ENCODE results near the gene RPUSD2.
"Not testable (repeated sequence)": the region's sequence is repeated elsewhere in the genome, so short reads cannot be mapped to it uniquely, and the experiment has no call there.

The RPUSD2 gene

DNA sequence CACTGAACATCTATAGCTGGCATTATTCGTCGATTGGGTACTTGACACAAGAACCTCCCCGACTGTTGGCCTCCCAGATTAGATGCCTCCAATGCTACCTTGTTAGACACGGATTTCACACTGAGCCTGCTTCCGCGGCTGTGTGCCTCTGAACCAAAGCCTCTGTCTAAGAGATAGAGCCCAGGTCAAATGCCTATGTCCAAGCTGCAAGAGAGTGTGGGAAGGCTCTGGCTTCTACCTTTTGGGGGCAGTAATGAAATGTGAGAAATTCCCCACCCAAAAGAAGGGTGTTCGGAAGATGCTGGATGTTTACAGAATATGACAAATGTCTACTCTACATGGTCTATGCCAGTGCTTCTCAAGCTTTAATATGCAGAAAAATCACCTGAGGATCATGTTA, 2.0 kb upstream of the RPUSD2 start:
- DNase-seq = no peak

DNA sequence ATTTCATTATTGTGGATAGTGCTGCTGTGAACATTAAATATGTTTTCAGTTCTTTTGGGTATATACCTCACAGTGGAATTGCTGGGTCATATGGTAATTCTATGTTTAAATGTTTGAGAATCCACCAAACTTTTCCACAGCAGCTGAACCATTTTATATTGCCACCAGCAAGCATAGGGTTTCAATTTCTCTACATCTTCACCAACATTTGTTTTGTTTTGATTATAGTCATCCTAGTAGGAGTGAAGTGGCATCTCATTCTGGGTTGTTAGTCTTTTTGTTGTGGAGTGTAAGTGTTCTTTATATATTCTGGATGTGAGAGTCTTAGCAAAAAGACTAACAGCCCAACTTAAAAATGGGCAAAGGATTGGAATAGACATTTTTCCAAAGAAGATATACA, 6.0 kb downstream of the RPUSD2 start:
- no peak for DNase-seq

DNA sequence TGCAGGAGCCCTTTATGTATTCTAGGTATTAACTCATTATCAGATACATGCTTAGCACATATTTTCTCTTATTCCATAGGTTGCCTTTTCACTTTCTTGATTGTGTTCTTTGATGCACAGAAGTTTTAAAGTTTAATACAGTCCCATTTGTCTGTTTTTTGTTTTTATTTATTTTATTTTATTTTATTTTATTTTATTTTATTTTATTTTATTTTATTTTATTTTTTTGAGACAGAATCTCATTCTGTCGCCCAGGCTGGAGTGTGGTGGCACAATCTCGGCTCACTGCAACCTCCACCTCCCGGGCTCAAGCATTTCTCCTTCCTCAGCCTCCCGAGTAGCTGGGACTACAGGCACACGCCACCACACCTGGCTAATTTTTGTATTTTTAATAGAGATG, 7.8 kb downstream of the RPUSD2 start:
- DNase-seq = not testable (repeated sequence)

DNA sequence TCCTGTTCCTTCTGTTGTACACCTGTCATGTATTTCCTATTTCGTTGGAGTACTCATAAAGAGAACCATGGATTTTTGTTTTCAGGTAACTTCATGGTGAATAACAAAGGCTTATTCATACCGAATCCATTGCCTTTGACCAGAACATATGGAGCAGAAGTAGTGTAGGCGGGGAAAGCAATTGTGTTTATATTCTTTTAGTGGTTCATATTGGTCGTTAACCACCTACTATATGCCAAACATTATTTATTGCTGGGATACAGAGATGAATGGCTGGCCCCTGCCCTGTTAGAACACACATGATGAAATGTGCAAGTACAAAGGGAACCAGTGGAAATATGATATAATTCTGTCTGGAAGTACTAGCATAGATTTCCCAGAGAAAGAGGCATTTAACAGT, 9.8 kb downstream of the RPUSD2 start:
- no peak for DNase-seq

DNA sequence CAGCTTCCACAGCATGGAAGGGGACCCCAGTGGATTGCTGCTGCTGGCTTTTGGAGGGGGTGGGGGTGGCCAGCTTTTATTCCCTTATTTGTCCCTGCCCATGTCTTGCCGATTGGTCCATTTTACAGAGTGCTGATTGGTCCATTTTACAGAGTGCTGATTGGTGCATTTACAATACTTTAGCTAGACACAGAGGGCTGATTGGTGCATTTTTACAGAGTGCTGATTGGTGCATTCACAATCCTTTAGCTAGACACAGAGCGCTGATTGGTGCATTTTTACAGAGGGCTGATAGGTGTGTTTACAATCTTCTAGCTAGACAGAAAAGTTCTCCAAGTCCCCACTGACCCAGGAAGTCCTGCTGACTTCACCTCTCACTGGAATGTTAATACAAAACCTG, 12.7 kb downstream of the RPUSD2 start:
- not testable (repeated sequence) for DNase-seq

DNA sequence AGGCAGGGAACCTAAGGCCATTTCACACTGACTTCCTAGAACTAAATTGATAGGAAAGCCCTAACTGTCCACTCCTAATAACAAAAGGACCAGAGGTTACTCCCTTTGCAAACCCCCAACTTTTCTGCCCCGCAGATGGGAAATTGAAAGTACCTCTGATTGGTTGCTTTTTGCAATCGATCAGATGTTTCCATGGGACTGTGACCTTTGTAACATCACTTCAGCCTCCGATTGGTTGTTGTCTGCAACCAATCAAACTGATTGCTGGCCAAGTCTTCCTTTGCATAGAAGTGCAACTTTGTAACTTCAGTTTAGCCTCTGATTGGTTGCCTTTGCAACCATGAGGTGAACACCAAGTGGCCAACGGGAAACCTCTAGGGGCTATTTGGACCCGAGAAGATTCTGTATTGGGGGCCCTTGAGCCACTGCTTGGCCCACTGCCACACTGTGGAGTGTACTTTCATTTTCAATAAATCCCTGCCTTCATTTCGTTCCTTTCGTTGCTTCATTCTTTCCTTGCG, 13.7 kb downstream of the RPUSD2 start:
- DNase-seq = no peak

DNA sequence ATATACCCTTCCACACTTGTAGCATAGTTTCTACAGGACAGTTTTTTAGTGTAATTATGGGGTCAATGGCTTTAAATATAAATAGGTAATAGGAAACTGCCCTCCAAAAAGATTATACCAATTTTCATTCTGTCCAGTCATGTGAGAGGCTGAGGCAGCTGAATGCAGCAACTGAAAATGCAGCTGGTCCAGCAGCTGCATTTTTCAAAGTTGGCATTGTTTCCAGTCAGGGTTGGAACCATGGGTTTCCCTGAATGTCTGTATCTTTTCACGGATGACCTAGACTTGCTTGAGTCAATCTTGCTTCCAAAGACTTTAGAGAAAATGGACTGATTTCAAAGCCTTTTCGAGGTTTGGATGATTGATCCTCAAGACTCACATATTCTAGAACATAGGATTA, 15.1 kb downstream of the RPUSD2 start:
- no peak for DNase-seq

DNA sequence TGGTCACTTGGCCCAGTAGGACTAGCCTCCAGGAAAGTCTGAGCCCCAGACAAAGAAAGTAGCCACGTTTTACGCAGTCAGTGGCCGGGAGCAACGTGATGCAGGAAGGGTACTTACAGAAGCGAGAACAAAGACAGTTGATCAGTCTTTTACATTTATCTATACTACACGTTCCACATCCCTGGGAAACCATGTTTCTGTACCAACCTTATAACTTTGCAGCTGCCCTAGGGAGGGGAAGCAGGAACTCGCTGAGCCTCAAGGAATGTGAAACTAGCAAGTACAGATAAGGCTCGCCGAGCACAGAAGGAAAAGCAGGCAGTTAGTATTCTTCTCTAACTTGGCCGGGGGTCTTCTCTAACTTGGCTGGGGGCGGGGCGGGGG, 21.6 kb downstream of the RPUSD2 start:
- no peak for DNase-seq

DNA sequence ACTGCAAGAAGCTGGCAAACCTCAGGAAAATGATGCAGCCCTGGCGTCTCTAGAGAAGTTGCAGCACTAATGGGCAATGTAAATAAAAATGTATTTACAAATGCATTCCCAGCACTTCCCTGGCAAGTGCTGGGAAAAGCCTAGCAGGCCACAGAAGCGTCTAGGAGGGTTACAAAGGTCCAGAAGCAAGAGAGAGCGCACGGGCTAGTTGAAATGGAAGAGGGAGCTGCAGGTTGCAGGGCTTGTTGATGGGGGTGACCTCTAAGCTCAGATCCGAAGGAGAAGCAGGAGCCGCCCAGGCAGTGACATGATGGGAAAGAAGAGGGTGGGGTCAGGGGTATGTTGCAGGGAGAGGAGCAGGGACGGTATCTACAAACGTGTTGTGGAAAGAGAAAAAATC, 22.3 kb downstream of the RPUSD2 start:
- no peak for DNase-seq

DNA sequence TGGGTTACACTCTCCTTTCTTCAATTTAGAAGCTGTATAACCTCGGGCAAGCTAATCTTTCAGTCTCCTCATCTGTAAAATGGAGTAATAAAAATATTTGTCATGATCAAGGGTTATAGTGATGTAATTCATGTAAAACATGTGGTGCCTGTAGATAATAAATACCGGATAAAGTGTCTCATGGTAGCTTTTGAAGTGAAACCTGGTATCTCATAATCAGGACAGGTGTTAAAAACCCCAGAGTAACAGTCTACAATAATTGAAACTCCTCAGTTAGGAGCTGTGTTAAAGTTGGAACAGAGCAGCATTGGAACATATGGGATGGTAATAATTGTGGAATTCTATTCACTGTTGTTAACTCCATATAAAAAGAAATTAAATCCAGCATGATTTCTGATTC, 24.1 kb downstream of the RPUSD2 start:
- no peak for DNase-seq

DNA sequence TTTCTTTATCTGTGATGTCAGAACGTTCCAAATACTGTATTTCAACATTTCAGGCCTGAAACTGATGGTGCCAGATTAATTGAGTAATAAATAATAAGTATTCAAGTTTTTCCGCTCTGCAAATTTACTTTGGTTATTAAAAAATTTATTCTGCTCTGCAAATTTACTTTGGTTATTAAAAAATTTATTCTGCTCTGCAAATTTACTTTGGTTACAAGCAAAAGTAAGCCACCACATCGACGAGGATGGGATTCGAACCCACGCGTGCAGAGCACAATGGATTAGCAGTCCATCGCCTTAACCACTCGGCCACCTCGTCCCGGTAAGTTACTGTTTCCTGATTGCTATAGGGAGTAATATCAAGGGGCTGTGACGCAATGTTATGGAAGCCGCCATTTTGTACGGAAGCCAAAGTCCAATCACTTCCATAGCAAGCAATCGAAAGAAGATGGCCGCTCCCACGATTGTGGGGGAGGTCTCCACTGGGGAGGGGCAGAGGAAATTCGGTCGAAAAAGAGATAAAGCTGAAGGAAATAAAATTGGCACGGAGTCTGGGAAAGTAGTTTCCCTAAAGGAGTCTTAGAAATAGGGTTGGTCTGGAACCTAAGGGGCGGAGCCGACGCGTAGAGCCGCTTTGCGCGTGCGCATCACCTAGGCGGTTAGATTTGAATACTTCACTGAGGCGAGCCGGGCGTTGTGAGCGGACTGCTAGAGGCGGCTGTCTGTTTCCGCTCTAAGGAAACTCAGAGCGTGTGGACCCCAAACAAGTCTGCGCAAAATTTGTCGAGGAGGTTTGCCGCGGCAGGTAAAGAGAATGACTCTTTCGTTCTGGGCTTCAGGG, 24.7 kb downstream of the RPUSD2 start, which contains the start of gene KNL1:
Gene KNL1, plus strand, starts transcription at position 662 of the 841 bp plus-strand sequence. CDS start 8,683 bp downstream, outside the sequence.
- DNase-seq = peak; percentile 95

DNA sequence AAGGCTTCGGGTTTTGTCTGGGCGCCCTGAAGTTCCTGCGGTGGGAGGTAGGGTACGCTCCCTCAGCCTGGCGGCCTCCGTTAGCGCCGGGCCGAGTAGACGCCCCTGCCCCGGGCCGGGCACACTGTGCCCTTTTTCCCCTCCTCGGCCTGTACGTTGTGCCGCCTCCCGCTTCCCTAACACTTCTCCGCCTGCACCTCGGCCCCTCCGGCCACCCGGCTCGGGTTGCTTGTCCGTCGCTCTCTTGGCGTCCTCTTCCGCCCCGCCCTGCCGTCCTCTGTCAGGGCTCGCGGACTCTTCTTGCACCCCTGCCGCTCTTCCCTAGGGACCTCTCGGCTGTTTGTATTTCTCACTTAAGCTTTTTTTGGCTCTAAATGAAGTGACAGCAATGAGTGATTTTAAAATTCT, 25.3 kb downstream of the RPUSD2 start:
- DNase-seq = peak; percentile 67

DNA sequence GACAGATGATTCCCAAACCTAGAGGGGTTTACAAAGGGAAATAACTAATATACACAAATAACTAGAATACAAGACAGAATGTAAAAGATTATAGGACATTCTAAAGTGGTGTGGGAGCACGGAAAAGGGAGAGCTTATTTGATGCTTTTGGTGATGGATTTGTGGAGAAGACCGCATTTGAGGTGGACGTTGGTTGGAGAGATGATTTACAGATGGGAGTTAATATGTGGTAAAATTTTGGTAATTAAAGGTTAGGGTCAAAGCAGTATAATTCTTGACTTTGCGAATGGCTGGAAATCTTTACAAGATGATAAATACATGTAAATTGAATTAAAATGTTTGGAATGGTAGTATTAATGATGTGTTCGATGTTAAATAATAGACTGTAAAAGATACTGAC, 26.1 kb downstream of the RPUSD2 start:
- DNase-seq = no peak

DNA sequence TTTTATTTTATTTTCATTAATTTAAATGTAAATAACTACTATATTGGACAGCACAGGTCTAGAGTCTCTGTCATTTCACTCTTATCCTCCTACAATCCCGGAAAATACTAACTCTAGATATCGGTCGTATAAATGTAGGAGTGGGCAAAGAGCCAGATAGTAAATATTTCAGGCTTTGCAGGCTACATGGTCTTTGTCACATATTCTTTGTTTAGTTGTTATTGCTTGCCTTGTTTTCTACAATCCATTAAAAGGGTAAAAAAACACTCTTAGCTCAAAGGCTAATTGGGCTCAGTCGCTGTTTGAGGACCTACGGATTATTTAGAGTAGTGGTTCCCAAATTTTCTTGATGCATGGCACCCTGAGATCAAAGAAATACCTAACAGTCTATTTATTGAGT, 26.7 kb downstream of the RPUSD2 start:
- no peak for DNase-seq

DNA sequence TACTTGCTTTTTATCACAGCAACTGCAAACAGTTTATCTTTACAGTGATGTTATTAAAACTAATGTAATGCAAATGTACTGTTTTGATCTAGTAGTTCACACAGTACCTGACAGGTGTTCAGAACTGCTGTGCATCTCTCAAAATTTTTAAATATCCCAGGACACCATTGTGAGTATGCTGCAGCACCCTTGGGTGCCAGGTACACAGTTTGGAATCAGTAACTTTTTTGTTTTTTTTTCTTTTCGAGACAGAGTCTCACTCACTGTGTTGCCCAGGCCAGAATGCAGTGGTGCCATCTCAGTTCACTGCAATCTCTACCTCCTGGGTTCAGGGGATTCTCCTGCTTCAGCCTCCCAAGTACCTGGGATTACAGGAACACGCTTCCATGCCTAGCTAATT, 27.9 kb downstream of the RPUSD2 start:
- DNase-seq = no peak

DNA sequence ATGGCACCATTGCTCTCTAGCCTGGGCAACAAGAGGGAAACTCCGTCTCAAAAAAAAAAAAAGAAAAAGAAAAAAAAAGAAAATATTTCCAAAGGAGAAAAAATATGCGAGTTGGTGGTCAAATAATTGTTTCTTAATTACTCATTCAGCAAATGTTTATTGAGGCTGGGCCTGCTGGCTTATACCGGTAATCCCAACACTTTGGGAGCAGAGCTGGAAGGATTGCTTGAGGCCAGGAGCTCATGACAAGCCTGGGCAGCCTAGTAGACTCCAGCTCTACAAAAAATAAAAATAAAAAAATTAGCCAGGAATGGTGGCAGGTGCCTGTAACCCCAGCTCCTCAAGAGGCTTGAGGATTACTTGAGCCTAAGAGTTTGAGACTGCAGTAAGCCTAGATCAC, 29.0 kb downstream of the RPUSD2 start:
- no peak for DNase-seq

DNA sequence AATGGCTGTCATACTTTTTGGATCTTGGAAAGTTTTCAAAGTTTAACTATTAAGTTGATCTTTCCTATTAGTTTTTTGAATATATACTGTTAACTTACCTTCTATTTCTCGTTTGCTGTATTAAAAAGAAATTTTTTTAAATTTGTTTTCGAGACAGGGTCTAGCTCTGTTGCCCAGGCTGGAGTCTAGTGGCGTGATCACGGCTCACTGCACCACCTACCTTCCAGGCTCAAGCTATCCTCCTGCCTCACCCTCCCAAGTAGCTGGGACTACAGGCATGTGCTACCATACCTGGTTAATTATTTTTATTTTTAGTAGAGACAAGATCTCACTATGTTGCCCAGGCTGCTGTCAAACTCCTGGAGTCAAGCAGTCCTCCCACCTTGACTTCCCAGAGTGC, 29.6 kb downstream of the RPUSD2 start:
- DNase-seq = no peak

DNA sequence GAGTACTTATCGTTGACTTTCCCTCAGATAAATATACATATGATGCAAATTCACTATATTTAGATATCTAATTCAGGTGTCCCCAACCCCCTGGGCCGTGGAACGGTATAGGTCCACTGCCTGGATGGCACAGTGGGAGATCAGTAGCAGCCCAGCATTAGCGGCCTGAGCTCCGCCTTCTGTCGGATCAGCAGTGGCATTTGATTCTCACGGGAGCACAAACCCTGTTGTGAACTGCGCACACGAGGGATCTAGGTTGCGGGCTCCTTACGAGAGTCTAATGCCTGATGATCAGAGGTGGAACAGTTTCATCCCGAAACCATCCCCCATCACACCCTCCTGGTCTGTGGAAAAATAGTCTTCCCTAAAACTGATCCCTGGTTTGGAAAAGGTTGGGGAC, 31.9 kb downstream of the RPUSD2 start:
- no peak for DNase-seq

DNA sequence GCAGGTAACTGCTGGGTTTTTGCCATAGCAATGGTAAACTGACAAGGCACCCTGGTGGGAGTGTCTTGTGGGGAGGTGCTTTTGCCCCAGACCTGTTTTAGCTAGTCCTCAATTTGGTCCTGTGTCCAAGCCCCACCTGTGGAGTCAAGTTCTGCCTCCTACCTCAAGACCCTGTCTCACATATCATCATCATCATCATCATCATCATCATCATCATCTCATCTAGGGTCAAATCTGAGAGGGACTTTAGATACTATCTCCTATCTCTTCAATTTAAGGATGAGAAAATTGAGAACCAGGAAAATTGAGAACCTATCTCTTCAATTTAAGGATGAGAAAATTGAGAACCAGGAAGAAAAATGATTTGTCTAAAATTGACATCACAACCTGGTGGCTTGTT, 34.8 kb downstream of the RPUSD2 start:
- DNase-seq = no peak

DNA sequence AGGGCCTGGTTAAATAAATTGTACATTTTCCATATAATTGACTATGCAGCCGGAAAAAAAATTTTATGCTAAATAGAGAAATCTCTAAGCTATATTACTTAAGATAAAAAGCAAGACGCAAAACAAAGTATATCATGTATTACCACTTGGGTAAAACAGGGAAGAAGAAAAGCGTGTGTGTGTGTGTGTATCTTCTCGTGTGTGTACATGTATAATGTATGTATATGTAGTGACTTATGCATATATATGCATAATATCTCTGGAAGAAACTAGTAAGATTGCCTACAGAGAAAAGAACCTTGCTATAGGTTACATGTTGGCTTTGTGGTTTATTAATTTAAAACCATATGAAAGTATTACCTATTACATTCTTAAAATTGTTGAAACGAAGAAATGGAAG, 44.0 kb downstream of the RPUSD2 start:
- no peak for DNase-seq

DNA sequence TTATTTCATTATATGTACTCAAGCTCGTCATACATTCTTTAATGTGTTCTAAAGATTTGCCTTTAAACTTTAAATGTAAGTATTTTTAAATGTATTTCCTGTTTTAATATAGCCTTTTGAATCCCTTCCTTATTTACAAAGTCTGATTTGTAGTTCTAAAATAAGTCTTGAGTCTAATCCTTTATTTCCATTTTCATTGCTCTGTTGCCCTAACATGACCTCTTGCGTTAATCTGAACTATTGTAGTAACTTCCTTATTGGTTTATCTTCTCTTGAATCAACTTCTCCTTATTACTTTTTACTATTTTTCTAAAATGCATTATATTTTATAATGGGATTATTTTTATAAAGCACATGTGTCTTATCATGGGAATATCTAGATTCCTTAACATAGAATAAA, 48.9 kb downstream of the RPUSD2 start:
- no peak for DNase-seq

DNA sequence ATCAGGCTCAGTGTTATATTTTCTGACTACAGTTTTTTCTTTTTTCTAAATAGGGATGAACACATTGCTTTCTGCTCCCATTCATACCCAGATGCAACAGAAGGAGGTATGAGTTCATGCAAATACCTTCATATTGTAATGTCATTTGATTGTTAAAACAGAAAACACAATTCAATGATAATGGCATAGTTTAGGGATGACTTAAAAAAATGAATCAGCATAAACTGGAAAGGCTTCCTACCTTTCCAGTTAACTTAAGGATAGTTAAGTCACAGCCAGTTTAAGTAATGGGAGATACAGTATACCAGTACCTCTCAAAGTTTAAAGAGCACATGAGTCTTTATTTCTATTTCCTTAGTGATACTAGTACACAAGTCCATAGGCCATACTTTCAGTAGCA, 49.8 kb downstream of the RPUSD2 start:
- no peak for DNase-seq

DNA sequence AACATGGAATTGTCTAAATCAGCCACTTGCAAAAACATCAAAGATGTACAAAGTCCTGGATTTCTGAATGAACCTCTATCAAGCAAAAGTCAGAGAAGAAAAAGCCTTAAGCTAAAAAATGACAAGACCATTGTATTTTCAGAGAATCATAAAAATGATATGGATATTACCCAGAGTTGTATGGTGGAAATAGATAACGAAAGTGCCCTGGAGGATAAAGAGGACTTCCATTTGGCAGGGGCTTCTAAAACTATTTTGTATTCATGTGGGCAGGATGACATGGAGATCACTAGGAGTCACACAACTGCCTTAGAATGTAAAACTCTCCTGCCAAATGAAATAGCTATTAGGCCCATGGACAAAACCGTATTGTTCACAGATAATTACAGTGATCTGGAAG, 54.3 kb downstream of the RPUSD2 start:
- no peak for DNase-seq
